B cell (primary cell): Measurements from ENCODE around the gene CCL13. TPM values are rescaled to one million over a fixed set of nuclear protein-coding genes. Genes with fewer than 3 reads are reported as not detected.

Source experiments
- ATAC-seq: fragments of 200-7000 bp; cut with Tn5 transposase; one replicate; pipeline ENCODE4 v1.10.0; 2021; ENCODE audit warnings: low read depth, mild to moderate bottlenecking, moderate number of reproducible peaks, moderate library complexity
- CTCF ChIA-PET: fragments of 350-600 bp; sonication (Branson Sonifier 250); formaldehyde crosslinking; loops from one replicate; lab custom pipeline; 2021; ENCODE audit warnings: antibody characterized with exemption, inconsistent platforms; lab: Charles Lee
- POLR2A ChIA-PET: fragments of 350-600 bp; sonication (Branson Sonifier 250); formaldehyde crosslinking; loops from one replicate; lab custom pipeline; 2021; ENCODE audit warnings: antibody characterized with exemption; lab: Charles Lee
- DNase-seq: peaks from one replicate; pipeline ENCODE4 v3.0.0; 2013
- H2AFZ ChIP-seq: 2 replicates; pipeline ENCODE4 v1.6.1; 2012; ENCODE audit warnings: mild to moderate bottlenecking, low read depth, low read length; ENCODE audit not compliant: insufficient read depth, poor library complexity, severe bottlenecking
- H3K27ac ChIP-seq, 2 donors: 1 replicate in 1 of 2; 2 replicates in 1 of 2; pipeline ENCODE4 v1.5.1; 2012 to 2013; ENCODE audit warnings: low read length in 2 of 2, mild to moderate bottlenecking in 2 of 2, moderate library complexity in 1 of 2
- H3K27me3 ChIP-seq, 4 experiments: fragments of 200-600 bp in 1 of 4; sonication (generic) in 1 of 4; replicated peaks in 1 of 4; 1 replicate in 2 of 4; 2 replicates in 2 of 4; pipeline versions ENCODE4 v1.6.1 to v1.7.0; 2013 to 2016; ENCODE audit warnings: low read length in 3 of 4, mild to moderate bottlenecking in 2 of 4, mixed read lengths in 1 of 4, moderate library complexity in 1 of 4; ENCODE audit not compliant: insufficient read depth in 4 of 4, control insufficient read depth in 3 of 4; ENCODE audit errors: control extremely low read depth in 1 of 4
- H3K36me3 ChIP-seq, 2 experiments: replicated peaks in 1 of 2; 1 replicate in 1 of 2; 2 replicates in 1 of 2; pipeline versions ENCODE4 v1.6.1 to v1.7.1; 2013; ENCODE audit warnings: low read length in 1 of 2; ENCODE audit not compliant: insufficient read depth in 2 of 2, control insufficient read depth in 1 of 2; ENCODE audit errors: control extremely low read depth in 1 of 2, extremely low read depth in 1 of 2
- H3K4me1 ChIP-seq, 2 donors: fragments of 200-600 bp in 1 of 2; sonication (generic) in 1 of 2; 1 replicate in 1 of 2; 2 replicates in 1 of 2; pipeline versions ENCODE4 v1.5.1 to v1.6.1; 2013 to 2017; ENCODE audit warnings: low read length in 2 of 2; ENCODE audit not compliant: control insufficient read depth in 2 of 2, insufficient read depth in 2 of 2
- H3K4me2 ChIP-seq: replicated peaks from 2 replicates; pipeline ENCODE3; 2012; ENCODE audit warnings: mild to moderate bottlenecking, low read depth, low read length; ENCODE audit not compliant: poor library complexity, severe bottlenecking
- H3K4me3 ChIP-seq, 5 experiments: fragments of 200-600 bp in 1 of 5; sonication (generic) in 1 of 5; 1 replicate in 3 of 5; 2 replicates in 2 of 5; pipeline versions ENCODE4 v1.5.1 to v1.7.0; 2011 to 2016; ENCODE audit warnings: low read length in 4 of 5, mild to moderate bottlenecking in 4 of 5, low read depth in 2 of 5, control low read depth in 1 of 5, moderate library complexity in 1 of 5; ENCODE audit not compliant: insufficient read depth in 1 of 5; ENCODE audit errors: control extremely low read depth in 1 of 5, extremely low read depth in 1 of 5
- H3K79me2 ChIP-seq: fragments of 200-600 bp; sonication (generic); one replicate; pipeline ENCODE4 v1.6.0; 2016; ENCODE audit warnings: low read length; ENCODE audit not compliant: control insufficient read depth, insufficient read depth
- H3K9ac ChIP-seq: fragments of 200-600 bp; sonication (generic); 2 replicates; pipeline ENCODE4 v1.6.1; 2017; ENCODE audit warnings: mild to moderate bottlenecking, low read length, moderate library complexity
- H3K9me3 ChIP-seq, 3 donors: one replicate each; pipeline versions ENCODE4 v1.6.1 to v1.7.1; 2013; ENCODE audit warnings: low read length in 2 of 3; ENCODE audit not compliant: control insufficient read depth in 2 of 3, insufficient read depth in 1 of 3; ENCODE audit errors: control extremely low read depth in 1 of 3
- H4K20me1 ChIP-seq: 2 replicates; pipeline ENCODE4 v1.6.0; 2012; ENCODE audit warnings: mild to moderate bottlenecking, low read length; ENCODE audit not compliant: insufficient read depth, control insufficient read depth, poor library complexity, severe bottlenecking
- H3K27ac Mint-ChIP-seq: one replicate; pipeline ENCODE4 v1.8.0; 2021; ENCODE audit warnings: mixed read lengths
- H3K27me3 Mint-ChIP-seq: one replicate; pipeline ENCODE4 v1.8.0; 2021; ENCODE audit warnings: mixed read lengths
- H3K4me1 Mint-ChIP-seq: one replicate; pipeline ENCODE4 v1.8.0; 2021; ENCODE audit warnings: mixed read lengths
- H3K4me3 Mint-ChIP-seq: one replicate; pipeline ENCODE4 v1.8.0; 2021; ENCODE audit warnings: mixed read lengths
- H3K9me3 Mint-ChIP-seq: one replicate; pipeline ENCODE4 v1.8.0; 2022; ENCODE audit warnings: mixed read lengths; ENCODE audit not compliant: insufficient read depth
- CTCF ChIP-seq: fragments of 200-600 bp; IDR thresholded peaks from one replicate; pipeline ENCODE4 v1.8.0; 2022; ENCODE audit warnings: antibody characterized with exemption, mild to moderate bottlenecking
- EZH2 ChIP-seq: IDR thresholded peaks from 2 replicates; pipeline ENCODE4 v1.6.1; 2012; ENCODE audit warnings: borderline replicate concordance, low read depth, mild to moderate bottlenecking, moderate library complexity, low read length; ENCODE audit not compliant: insufficient read depth, poor library complexity, severe bottlenecking
- WGBS: methylation state at CpG from one replicate; pipeline ENCODE4 v1.1.5; 2013; ENCODE audit warnings: missing lambda C conversion rate; ENCODE audit not compliant: insufficient coverage; 5-methylcytosine and 5-hydroxymethylcytosine counted together
- intact Hi-C: fragments of 100-400 bp; cut with micrococcal nuclease; formaldehyde crosslinking; loops from one replicate; pipeline ENCODE4 v1.10.0; 2022
- polyA plus RNA-seq: library from polyadenylated mRNA; depleted of rRNA; stranded (reverse); fragments of >200 nt; gene quantifications from 2 replicates; pipeline ENCODE4 v1.2.3, GENCODE V29; 2012
- total RNA-seq, 2 donors: library from RNA; stranded (reverse); fragments of 120-200 nt in 1 of 2; gene quantifications; 1 replicate in 1 of 2; 2 replicates in 1 of 2; pipeline versions ENCODE4 v1.2.3 to v1.2.4, GENCODE V29; 2013 to 2022

The CCL13 gene
- total and polyA plus RNA-seq, 2 donors (not counting 1 experiment from before 2014, with no cell fraction given) = not detected

- H3K4me1 ChIP-seq = peaks cover 25 to 27% of the 10 kb centered on the region in 2 donors
- H3K9ac ChIP-seq = no peak overlapping the region
- intact Hi-C loops = no loop called here
- H3K4me2 ChIP-seq = no peak overlapping the region
- 77% methylated on average over 9 of the region's 10 CpGs for WGBS
- POLR2A ChIA-PET = no interaction called here
- no peak overlapping the region for H3K4me3 Mint-ChIP-seq
- H3K27ac Mint-ChIP-seq = no peak overlapping the region
- H3K27ac ChIP-seq = no peak overlapping the region
- no peak overlapping the region for H2AFZ ChIP-seq
- peaks cover 30% of the 10 kb centered on the region for H3K4me1 Mint-ChIP-seq
- TF ChIP-seq EZH2 (no peak), CTCF (no peak)
- H3K79me2 ChIP-seq = no peaks in the 10 kb centered on the region
- no peaks in the 10 kb centered on the region for H3K27me3 ChIP-seq
- ATAC-seq = no peak
- H4K20me1 ChIP-seq = no peaks in the 10 kb centered on the region
- H3K4me3 ChIP-seq = no peak overlapping the region
- H3K27me3 Mint-ChIP-seq = no peaks in the 10 kb centered on the region
- H3K36me3 ChIP-seq = no peaks in the 10 kb centered on the region
- H3K9me3 ChIP-seq = no peaks in the 10 kb centered on the region
- no peak for DNase-seq
- no peaks in the 10 kb centered on the region for H3K9me3 Mint-ChIP-seq
- CTCF ChIA-PET = interaction anchor here (0.9 to 2.2 kb wide), 4 partner anchors 11 to 39 kb away, joined by 3 to 5 read pairs (median 3); no protein-coding TSS in a partner anchor
These were observed 44.1 kb downstream of the CCL13 start for GRCh38 chr17:34400301-34400931.

- no peaks in the 10 kb centered on the region for H3K9me3 Mint-ChIP-seq
- ChIA-PET CTCF (interaction anchor here (0.7 to 1.1 kb wide), 3 partner anchors 11 to 40 kb away, joined by 3 read pairs; no protein-coding TSS in a partner anchor), POLR2A (no interaction called here)
- H3K4me1 ChIP-seq = peaks cover 25 to 27% of the 10 kb centered on the region in 2 donors
- DNase-seq (no peak), ATAC-seq (no peak)
- no peaks in the 10 kb centered on the region for H4K20me1 ChIP-seq
- no peaks in the 10 kb centered on the region for H3K27me3 ChIP-seq
- no peak overlapping the region for H2AFZ ChIP-seq
- no peak overlapping the region for H3K27ac Mint-ChIP-seq
- H3K9me3 ChIP-seq = no peaks in the 10 kb centered on the region
- H3K4me2 ChIP-seq = no peak overlapping the region
- H3K36me3 ChIP-seq = no peaks in the 10 kb centered on the region
- WGBS = 98% methylated on average over 4 of the region's 5 CpGs
- no peak overlapping the region for H3K4me3 Mint-ChIP-seq
- intact Hi-C loops = no loop called here
- H3K4me3 ChIP-seq = no peak overlapping the region
- TF ChIP-seq EZH2 (no peak), CTCF (no peak)
- H3K4me1 Mint-ChIP-seq = peaks cover 30% of the 10 kb centered on the region
- H3K9ac ChIP-seq = no peak overlapping the region
- H3K27me3 Mint-ChIP-seq = no peaks in the 10 kb centered on the region
- no peaks in the 10 kb centered on the region for H3K79me2 ChIP-seq
- H3K27ac ChIP-seq = no peak overlapping the region
These were observed 44.9 kb downstream of the CCL13 start for GRCh38 chr17:34401165-34401564.
